Inferior parietal cortex (tissue), 1 donor: ENCODE results near the gene XXYLT1.

Source experiments
- DNase-seq: peaks from one replicate; pipeline ENCODE4 v3.0.0-alpha.2; 2016; ENCODE audit errors: extremely low spot score

Gene XXYLT1

GRCh38 chr3:195028877-195029606, 241.9 kb downstream of the XXYLT1 start:
- DNase-seq, result no peak

GRCh38 chr3:195025884-195026200, 245.1 kb downstream of the XXYLT1 start:
- DNase-seq, result no peak

DNA sequence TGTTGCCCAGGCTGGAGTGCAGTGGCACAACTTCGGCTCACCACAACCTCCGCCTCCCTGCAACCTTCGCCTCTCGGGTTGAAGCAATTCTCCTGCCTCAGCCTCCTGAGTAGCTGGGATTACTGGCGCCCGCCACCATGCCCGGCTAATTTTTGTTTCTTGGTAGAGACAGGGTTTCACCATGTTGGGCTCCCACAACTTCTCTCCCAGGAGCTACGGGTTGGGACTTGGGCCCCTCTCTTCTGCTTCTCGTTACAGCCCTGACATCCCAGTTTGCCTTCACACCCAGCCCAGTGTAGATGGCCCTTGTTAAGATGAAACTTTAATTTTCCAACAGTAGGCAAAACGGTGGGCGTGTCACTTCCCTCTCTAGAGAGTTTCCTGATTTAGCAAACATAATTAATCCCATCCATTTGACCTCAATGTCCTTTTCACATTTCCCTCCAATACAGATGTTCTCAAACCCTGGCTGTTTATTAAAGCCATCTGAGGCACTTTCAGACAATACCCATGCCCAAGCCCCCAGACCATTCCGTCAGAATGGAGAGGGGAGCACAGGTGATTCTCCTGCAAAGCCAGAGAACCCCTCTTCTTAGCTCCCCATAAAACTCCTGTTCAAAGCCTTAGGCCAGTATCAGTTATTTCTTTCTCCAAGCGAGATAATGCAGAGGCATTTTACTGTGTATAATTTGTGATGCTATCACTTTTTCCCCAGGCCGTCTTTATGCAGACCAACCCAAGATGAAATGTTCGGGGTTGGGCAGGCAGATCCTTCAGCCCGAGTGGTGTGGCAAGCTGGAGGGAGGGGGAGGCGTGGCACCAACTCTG, 245.7 kb downstream of the XXYLT1 start:
- no peak for DNase-seq

- DNase-seq, result no peak
Measured at GRCh38 chr3:195023989-195024388, 247.0 kb downstream of the XXYLT1 start.

DNA sequence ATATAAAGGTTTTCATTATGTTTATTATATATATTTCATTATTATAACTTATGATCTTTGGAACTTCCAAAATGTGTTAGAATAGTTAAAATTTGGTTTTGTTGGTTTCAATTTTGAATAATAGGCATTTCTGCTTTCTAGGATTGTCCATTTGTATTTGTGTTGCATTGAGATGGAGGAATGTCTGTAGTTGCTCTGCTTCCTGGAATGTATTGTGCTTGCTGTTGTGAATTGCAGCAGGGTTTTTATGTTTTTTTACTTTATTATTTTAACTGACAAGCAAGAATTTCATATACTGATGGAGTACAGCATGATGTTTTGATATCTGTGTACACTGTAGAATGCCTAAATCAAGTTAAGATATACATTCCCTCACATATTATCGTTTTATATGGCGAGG, 247.4 kb downstream of the XXYLT1 start:
- no peak for DNase-seq

- DNase-seq, result no peak
Measured at GRCh38 chr3:195021692-195022091, 249.3 kb downstream of the XXYLT1 start.

DNA sequence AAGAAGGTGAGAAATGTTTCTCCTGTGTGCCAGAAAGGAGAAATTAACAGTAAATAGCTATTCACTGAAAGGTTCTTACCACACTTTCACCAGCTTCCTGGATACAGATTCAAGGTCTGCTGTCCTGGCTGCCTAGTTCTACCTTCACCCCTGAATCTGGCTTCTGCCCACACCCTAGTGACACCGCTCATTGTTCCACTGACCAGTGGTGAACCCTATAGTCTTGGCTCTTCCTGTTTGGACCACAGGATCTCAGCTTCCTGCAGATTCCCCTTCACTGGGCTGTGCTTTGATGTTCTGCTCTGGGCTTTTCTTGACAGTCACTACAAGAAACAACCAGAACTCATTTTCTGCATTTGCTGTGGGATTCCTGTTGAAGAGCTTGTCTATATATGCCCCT, 250.0 kb downstream of the XXYLT1 start:
- no peak for DNase-seq

- DNase-seq, result no peak
Measured at GRCh38 chr3:195020185-195020584, 250.8 kb downstream of the XXYLT1 start.

DNA sequence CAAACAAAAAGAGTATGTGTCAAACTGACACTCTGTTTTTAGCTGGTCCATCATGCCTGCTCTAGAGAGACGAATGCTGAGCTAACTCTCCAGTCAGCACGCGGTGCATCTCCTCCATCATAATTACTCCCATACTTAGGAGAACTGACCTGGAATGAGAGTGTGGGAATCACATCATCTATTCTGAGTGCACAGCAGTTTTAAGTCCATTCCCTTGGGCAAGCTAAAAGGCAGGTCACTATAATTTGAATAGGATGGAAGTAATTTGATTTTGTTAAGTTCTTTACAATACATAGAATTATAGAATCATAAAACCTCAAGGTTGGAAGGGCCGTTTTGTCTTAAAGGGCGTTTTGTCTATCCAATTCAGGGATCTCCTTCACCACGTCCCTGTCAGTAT, 251.6 kb downstream of the XXYLT1 start:
- no peak for DNase-seq
